HepG2 (cell line): Measurements from ENCODE around the gene LRRC4C. TPM values are rescaled to one million over a fixed set of nuclear protein-coding genes. Genes with fewer than 3 reads are reported as not detected.

Experiments used
- ATAC-seq: fragments of 200-7000 bp; cut with Tn5 transposase; 3 replicates; pipeline ENCODE4 v1.9.1; 2020; ENCODE audit warnings: mild to moderate bottlenecking, moderate library complexity
- BruUV-seq: library from RNA; stranded (reverse); fragments of 400-500 nt; replicated peaks from 2 replicates; lab custom pipeline; 2021; lab: Mats Ljungman, UMichigan
- CTCF ChIA-PET: fragments of 300-600 bp; formaldehyde crosslinking; extraction: SDS; loops from one replicate; lab custom pipeline; 2021; ENCODE audit warnings: low total read pairs, inconsistent platforms, low intra/inter-chr PET ratio; lab: Yijun Ruan, JAX
- POLR2A ChIA-PET: fragments of 350-600 bp; sonication (Branson Sonifier 250); formaldehyde crosslinking; loops from one replicate; lab custom pipeline; 2020; ENCODE audit warnings: antibody characterized with exemption, inconsistent platforms; lab: Yijun Ruan, JAX
- DNase-seq: peaks from one replicate; pipeline ENCODE4 v3.0.0-alpha.2; 2015; ENCODE audit warnings: low spot score
- FAIRE-seq: peaks from 3 replicates; lab custom pipeline; 2011; peaks lifted over from hg19 to GRCh38; lab: Jason Lieb, UNC
- H2AFZ ChIP-seq: one replicate; pipeline ENCODE4 v1.6.1; 2011; ENCODE audit warnings: low read length, inconsistent platforms
- H3K27ac ChIP-seq: fragments of 300-600 bp; 3 replicates; pipeline ENCODE4 v1.8.0; 2011; ENCODE audit warnings: mixed run types, mild to moderate bottlenecking, mixed read lengths, low read length, inconsistent platforms; ENCODE audit not compliant: insufficient read depth; ENCODE audit errors: extremely low read length
- H3K27me3 ChIP-seq, 2 experiments: fragments of 200-600 bp in 1 of 2; 2 replicates in 1 of 2; 3 replicates in 1 of 2; pipeline versions ENCODE4 v1.6.0 to v1.8.0; 2011; ENCODE audit warnings: low read length in 2 of 2, mild to moderate bottlenecking in 2 of 2, moderate library complexity in 2 of 2, inconsistent platforms in 1 of 2; ENCODE audit not compliant: insufficient read depth in 2 of 2, control insufficient read depth in 1 of 2
- H3K36me3 ChIP-seq, 2 experiments: fragments of 200-600 bp in 1 of 2; replicated peaks in 1 of 2; 2 replicates in 1 of 2; 3 replicates in 1 of 2; pipeline versions ENCODE4 v1.5.1 to v1.8.0; 2011; ENCODE audit warnings: low read length in 2 of 2, inconsistent platforms in 1 of 2; ENCODE audit not compliant: insufficient read depth in 2 of 2, control insufficient read depth in 1 of 2
- H3K4me1 ChIP-seq: 2 replicates; pipeline ENCODE4 v1.5.1; 2012; ENCODE audit warnings: low read length, inconsistent platforms; ENCODE audit not compliant: insufficient read depth
- H3K4me2 ChIP-seq: 2 replicates; pipeline ENCODE4 v1.6.0; 2011; ENCODE audit warnings: low read depth, low read length, inconsistent platforms
- H3K4me3 ChIP-seq, 3 experiments: fragments of 200-600 bp in 1 of 3; sonication (generic), shearing (Covaris generic) in 1 of 3; replicated peaks in 1 of 3; 2 replicates each; pipeline ENCODE4 v1.5.1; 2011 to 2016; ENCODE audit warnings: low read length in 3 of 3, inconsistent platforms in 2 of 3, low read depth in 2 of 3, mild to moderate bottlenecking in 2 of 3, control low read depth in 1 of 3, mixed read lengths in 1 of 3; ENCODE audit not compliant: insufficient read depth in 1 of 3
- H3K79me2 ChIP-seq: one replicate; pipeline ENCODE4 v1.6.1; 2011; ENCODE audit warnings: low read length, inconsistent platforms; ENCODE audit not compliant: insufficient read depth
- H3K9ac ChIP-seq: 2 replicates; pipeline ENCODE4 v1.6.0; 2011; ENCODE audit warnings: mild to moderate bottlenecking, low read depth, low read length, inconsistent platforms; ENCODE audit not compliant: insufficient read depth
- H3K9me3 ChIP-seq: 2 replicates; pipeline ENCODE4 v1.5.1; 2012; ENCODE audit warnings: mild to moderate bottlenecking, low read length
- H4K20me1 ChIP-seq: 2 replicates; pipeline ENCODE4 v1.6.0; 2011; ENCODE audit warnings: inconsistent platforms, mild to moderate bottlenecking, low read length, moderate library complexity; ENCODE audit not compliant: insufficient read depth
- GABPA ChIP-seq, 2 experiments: IDR thresholded peaks; 2 replicates each; pipeline ENCODE4 v1.6.1; 2011 to 2016; ENCODE audit warnings: low read depth in 2 of 2, low read length in 1 of 2, missing biosample characterization in 1 of 2, missing genetic modification characterization in 1 of 2
- KDM4B ChIP-seq: sonication (generic); formaldehyde crosslinking; IDR thresholded peaks from 2 replicates; pipeline ENCODE4 v1.4.0; 2020; ENCODE audit warnings: missing genetic modification reagents
- NBN ChIP-seq: fragments of 450-650 bp; conservative IDR thresholded peaks from 2 replicates; pipeline ENCODE4 v1.6.1; 2017
- NCOA5 ChIP-seq: sonication (generic); formaldehyde crosslinking; IDR thresholded peaks from 2 replicates; pipeline ENCODE4 v1.4.0; 2020; ENCODE audit warnings: missing genetic modification reagents
- RORA ChIP-seq: sonication (generic); formaldehyde crosslinking; IDR thresholded peaks from 2 replicates; pipeline ENCODE4 v1.5.0; 2020; ENCODE audit warnings: mild to moderate bottlenecking, missing genetic modification reagents, moderate library complexity
- SMYD3 ChIP-seq: sonication (generic); formaldehyde crosslinking; IDR thresholded peaks from 2 replicates; pipeline ENCODE4 v1.8.1; 2023; ENCODE audit warnings: mild to moderate bottlenecking, missing genetic modification reagents
- TCF7 ChIP-seq: sonication (generic); IDR thresholded peaks from 2 replicates; pipeline ENCODE4 v1.6.1; 2016; ENCODE audit warnings: antibody characterized with exemption, low read depth
- TFDP1 ChIP-seq: IDR thresholded peaks from 2 replicates; pipeline ENCODE4 v1.6.1; 2016; ENCODE audit warnings: missing compliant biosample characterization, missing genetic modification reagents, borderline replicate concordance
- ZNF557 ChIP-seq: sonication (generic); formaldehyde crosslinking; IDR thresholded peaks from 2 replicates; pipeline ENCODE4 v1.4.0; 2020; ENCODE audit warnings: missing genetic modification reagents
- ZNF567 ChIP-seq: sonication (generic); formaldehyde crosslinking; IDR thresholded peaks from 2 replicates; pipeline ENCODE4 v1.8.1; 2023; ENCODE audit warnings: mild to moderate bottlenecking, missing genetic modification reagents, borderline replicate concordance
- ZNF672 ChIP-seq: sonication (generic); formaldehyde crosslinking; IDR thresholded peaks from 2 replicates; pipeline ENCODE4 v1.8.1; 2022; ENCODE audit warnings: missing genetic modification reagents
- ZNF710 ChIP-seq: sonication (generic); formaldehyde crosslinking; IDR thresholded peaks from 2 replicates; pipeline ENCODE4 v1.5.0; 2020; ENCODE audit warnings: mild to moderate bottlenecking, missing genetic modification reagents, borderline replicate concordance
- ZNF878 ChIP-seq: sonication (generic); formaldehyde crosslinking; IDR thresholded peaks from 2 replicates; pipeline ENCODE4 v1.8.1; 2023; ENCODE audit warnings: mild to moderate bottlenecking, missing genetic modification reagents, moderate library complexity
- whole genome bisulfite sequencing: methylation state at CpG from one replicate; pipeline ENCODE4 v1.1.6; 2017; ENCODE audit warnings: low lambda C conversion rate; 5-methylcytosine and 5-hydroxymethylcytosine counted together
- in situ Hi-C: cut with HindIII; loops from 2 replicates; pipeline ENCODE4 v1.10.0; 2017; ENCODE audit warnings: low pct_unique_long_range_greater_than_20kb; ENCODE audit not compliant: extremely low pct_ligation_motif_present
- intact Hi-C: fragments of 100-400 bp; cut with micrococcal nuclease; formaldehyde crosslinking; loops from one replicate; pipeline ENCODE4 v1.10.0; 2022; ENCODE audit not compliant: unreplicated experiment
- polyA plus RNA-seq, 8 experiments: library from polyadenylated mRNA; depleted of rRNA in 3 of 8; stranded (reverse) in 7 of 8; unstranded in 1 of 8; fragments of >200 nt; fragmentation: Illumina TruSeq in 4 of 8; extraction: Trizol in 4 of 8; gene quantifications; 2 replicates each; pipeline versions ENCODE4 v1.2.1 to v1.2.3, GENCODE V29; 2011 to 2016; ENCODE audit warnings: low read depth in 4 of 8, missing spikeins in 1 of 8, mixed read lengths in 1 of 8; ENCODE audit not compliant: insufficient read depth in 1 of 8
- total RNA-seq, 5 experiments: library from RNA; depleted of rRNA; stranded (reverse); fragments of >200 nt; fragmentation: Illumina TruSeq; extraction: Trizol; gene quantifications; 2 replicates each; pipeline ENCODE4 v1.2.3, GENCODE V29; 2016; ENCODE audit warnings: low read depth in 1 of 5

LRRC4C gene
- total and polyA plus RNA-seq, 2 of the 13 experiments (the other 11 are each of a cell fraction or from before 2014, with no cell fraction given), result not detected

GRCh38 chr11:40161854-40162410 lies 1297.5 kb downstream of the LRRC4C start:
- Histone ChIP-seq H3K36me3 (no peaks in the 10 kb centered on the region), H3K4me3 (no peak overlapping the region), H3K4me2 (no peak overlapping the region), H3K27me3 (no peaks in the 10 kb centered on the region), H3K27ac (no peak overlapping the region), H3K4me1 (no peaks in the 10 kb centered on the region), H3K9ac (no peak overlapping the region), H3K79me2 (no peaks in the 10 kb centered on the region), H2AFZ (no peak overlapping the region), H4K20me1 (no peaks in the 10 kb centered on the region), H3K9me3 (peaks cover 2% of the 10 kb centered on the region; the same call in 1 of the 2 replicates)
- in situ Hi-C loops (no loop called here), intact Hi-C loops (no loop called here)
- POLR2A ChIA-PET, result no interaction called here
- ATAC-seq (no peak), DNase-seq (no peak), FAIRE-seq (no peak)
- CTCF ChIA-PET, result no interaction called here
- no TSS peak for BruUV-seq
- no peak for TF ChIP-seq NBN
- TF ChIP-seq ZNF567, result no peak
- no peak for TF ChIP-seq TCF7
- no peak for TF ChIP-seq TFDP1 (CRISPR knock-in tag)
- TF ChIP-seq ZNF878 (CRISPR knock-in tag), result no peak
- no peak for TF ChIP-seq SMYD3
- TF ChIP-seq NCOA5 (CRISPR knock-in tag), result no peak
- TF ChIP-seq ZNF557 (CRISPR knock-in tag), result no peak
- TF ChIP-seq GABPA (IDR thresholded peaks at IDR 0.05; ENCODE audit: low read depth, low read length), result no peak
- no peak for TF ChIP-seq GABPA (CRISPR knock-in tag; IDR thresholded peaks at IDR 0.05; ENCODE audit: low read depth)
- no peak for TF ChIP-seq ZNF672 (CRISPR knock-in tag)
- no peak for TF ChIP-seq ZNF710 (CRISPR knock-in tag)
- TF ChIP-seq KDM4B, result no peak
- no peak for TF ChIP-seq RORA (CRISPR knock-in tag)
- WGBS, result 19% methylated on average over 5 of the region's 5 CpGs
